K562 (cell line): ENCODE results near the gene HBP1. TPM values are rescaled to one million over a fixed set of nuclear protein-coding genes. Genes with fewer than 3 reads are reported as not detected.
"Not testable (repeated sequence)": the region's sequence is repeated elsewhere in the genome, so short reads cannot be mapped to it uniquely, and the experiment has no call there.

ENCODE experiments used
- ATAC-seq: fragments of 200-7000 bp; cut with Tn5 transposase; 3 replicates; pipeline ENCODE4 v1.9.1; 2020; ENCODE audit warnings: moderate library complexity
- BruUV-seq: library from RNA; stranded (reverse); fragments of 400-500 nt; replicated peaks from 2 replicates; lab custom pipeline; 2021; lab: Mats Ljungman, UMichigan
- CTCF ChIA-PET: fragments of 300-600 bp; formaldehyde crosslinking; extraction: SDS; loops from one replicate; lab custom pipeline; 2021; ENCODE audit warnings: low intra/inter-chr PET ratio; lab: Yijun Ruan, JAX
- POLR2A ChIA-PET: fragments of 300-600, 350-650 bp; sonication (Branson Sonifier 250); formaldehyde crosslinking; extraction: SDS; loops from one replicate; lab custom pipeline; 2021; ENCODE audit warnings: antibody characterized with exemption, inconsistent platforms; lab: Yijun Ruan, JAX
- DNase-seq, 4 experiments: peaks; one replicate each; pipeline versions ENCODE4 v3.0.0 to v3.0.0-alpha.2; 2011 to 2018; ENCODE audit warnings: low spot score in 3 of 4, mixed read lengths in 3 of 4; ENCODE audit errors: extremely low read depth in 1 of 4
- FAIRE-seq: peaks from 2 replicates; lab custom pipeline; 2011; peaks lifted over from hg19 to GRCh38; lab: Jason Lieb, UNC
- H2AFZ ChIP-seq: 2 replicates; pipeline ENCODE4 v1.6.0; 2011; ENCODE audit warnings: low read depth, low read length, control low read depth, inconsistent platforms
- H3K27ac ChIP-seq: fragments of 200-600 bp; 3 replicates; pipeline ENCODE4 v1.8.0; 2011; ENCODE audit warnings: low read depth, mild to moderate bottlenecking, control low read depth, inconsistent platforms, low read length, moderate library complexity, mixed read lengths; ENCODE audit errors: extremely low read depth
- H3K27me3 ChIP-seq, 2 experiments: fragments of 300-600 bp in 1 of 2; 2 replicates in 1 of 2; 3 replicates in 1 of 2; pipeline versions ENCODE4 v1.6.0 to v1.8.0; 2011; ENCODE audit warnings: inconsistent platforms in 2 of 2, low read length in 2 of 2, mild to moderate bottlenecking in 1 of 2, mixed read lengths in 1 of 2, moderate library complexity in 1 of 2; ENCODE audit not compliant: control insufficient read depth in 2 of 2, insufficient read depth in 2 of 2
- H3K36me3 ChIP-seq: fragments of 300-600 bp; 3 replicates; pipeline ENCODE4 v1.8.0; 2011; ENCODE audit warnings: mild to moderate bottlenecking, low read length, inconsistent platforms; ENCODE audit not compliant: control insufficient read depth, insufficient read depth
- H3K4me1 ChIP-seq, 2 experiments: fragments of 200-600 bp in 1 of 2; replicated peaks in 1 of 2; 2 replicates in 1 of 2; 3 replicates in 1 of 2; pipeline versions ENCODE4 v1.5.1 to v1.8.0; 2011; ENCODE audit warnings: inconsistent platforms in 2 of 2, low read length in 2 of 2, mild to moderate bottlenecking in 1 of 2, mixed read lengths in 1 of 2, moderate library complexity in 1 of 2; ENCODE audit not compliant: control insufficient read depth in 2 of 2, insufficient read depth in 2 of 2
- H3K4me2 ChIP-seq: 2 replicates; pipeline ENCODE4 v1.6.1; 2011; ENCODE audit warnings: low read length, control low read depth, inconsistent platforms, mixed read lengths; ENCODE audit not compliant: insufficient read depth
- H3K4me3 ChIP-seq: fragments of 200-600 bp; sonication (generic), shearing (Covaris generic); 2 replicates; pipeline ENCODE4 v1.5.1; 2016; ENCODE audit warnings: control low read depth, inconsistent platforms
- H3K79me2 ChIP-seq: fragments of 200-600 bp; 3 replicates; pipeline ENCODE4 v1.8.0; 2011; ENCODE audit warnings: low read length, inconsistent platforms; ENCODE audit not compliant: control insufficient read depth, insufficient read depth
- H3K9ac ChIP-seq, 2 experiments: 2 replicates each; pipeline versions ENCODE4 v1.6.0 to v1.6.1; 2011; ENCODE audit warnings: low read depth in 2 of 2, low read length in 2 of 2, control low read depth in 1 of 2, inconsistent platforms in 1 of 2, mild to moderate bottlenecking in 1 of 2, mixed read lengths in 1 of 2; ENCODE audit not compliant: insufficient read depth in 1 of 2
- H3K9me1 ChIP-seq: one replicate; pipeline ENCODE4 v1.6.0; 2011; ENCODE audit warnings: inconsistent platforms, mild to moderate bottlenecking, low read length, moderate library complexity; ENCODE audit not compliant: control insufficient read depth, insufficient read depth
- H3K9me3 ChIP-seq: replicated peaks from 2 replicates; pipeline ENCODE4 v1.5.1; 2011; ENCODE audit warnings: low read depth, low read length, inconsistent platforms; ENCODE audit not compliant: control insufficient read depth, insufficient read depth
- H4K20me1 ChIP-seq: replicated peaks from 2 replicates; pipeline ENCODE4 v1.6.1; 2011; ENCODE audit warnings: low read length, inconsistent platforms, mixed read lengths; ENCODE audit not compliant: control insufficient read depth, insufficient read depth
- CBFA2T3 ChIP-seq: fragments of 450-650 bp; IDR thresholded peaks from 2 replicates; pipeline ENCODE4 v1.6.1; 2017
- FOXA3 ChIP-seq, 2 experiments: fragments of 450-650 bp in 1 of 2; sonication (generic) in 1 of 2; formaldehyde crosslinking; IDR thresholded peaks in 1 of 2; conservative IDR thresholded peaks in 1 of 2; 2 replicates each; pipeline versions ENCODE4 v1.4.0 to v1.8.0; 2020 to 2022; ENCODE audit warnings: mild to moderate bottlenecking in 2 of 2, missing genetic modification reagents in 1 of 2
- JUNB ChIP-seq: fragments of 450-650 bp; formaldehyde crosslinking; conservative IDR thresholded peaks from 2 replicates; pipeline ENCODE4 v1.4.0; 2020; ENCODE audit warnings: mild to moderate bottlenecking
- TEAD4 ChIP-seq, 2 experiments: sonication (generic) in 1 of 2; formaldehyde crosslinking in 1 of 2; IDR thresholded peaks; 2 replicates each; pipeline versions ENCODE4 v1.6.1 to v1.8.0; 2012 to 2022; ENCODE audit warnings: borderline replicate concordance in 1 of 2, inconsistent platforms in 1 of 2, low read length in 1 of 2, mild to moderate bottlenecking in 1 of 2, missing genetic modification reagents in 1 of 2
- ZNF133 ChIP-seq: fragments of 250-450 bp; sonication (Bioruptor Pico); IDR thresholded peaks from 2 replicates; pipeline ENCODE4 v1.4.0; 2020; ENCODE audit warnings: mild to moderate bottlenecking
- ZNF146 ChIP-seq: IDR thresholded peaks from one replicate; pipeline ENCODE4 v1.6.1; 2018; ENCODE audit warnings: missing compliant biosample characterization; ENCODE audit not compliant: unreplicated experiment
- WGBS: fragments of 100-300 bp; shearing (Covaris generic); methylation state at CpG from one replicate; pipeline ENCODE4 v1.1.6; 2016; ENCODE audit warnings: low coverage, mixed read lengths; ENCODE audit not compliant: insufficient coverage; ENCODE audit errors: missing lambda C conversion rate; 5-methylcytosine and 5-hydroxymethylcytosine counted together
- in situ Hi-C: fragments of 300-500 bp; cut with MboI; formaldehyde crosslinking; loops from 4 replicates; pipeline ENCODE4 v1.15.0; 2018; ENCODE audit warnings: inconsistent platforms, mixed read lengths
- intact Hi-C: fragments of 100-400 bp; cut with micrococcal nuclease; formaldehyde crosslinking; loops from 2 replicates; pipeline ENCODE4 v1.14.2; 2022
- polyA plus RNA-seq, 8 experiments: library from polyadenylated mRNA; depleted of rRNA in 4 of 8; stranded (reverse) in 5 of 8; unstranded in 3 of 8; fragments of >200 nt; fragmentation: Nextera tagmentation in 2 of 8; fragmentation: Illumina TruSeq in 1 of 8; extraction: Ambion mirVana in 2 of 8; extraction: Trizol in 1 of 8; gene quantifications; 2 replicates each; pipeline versions ENCODE4 v1.2.1 to v1.2.3, GENCODE V29; 2011 to 2014; ENCODE audit warnings: inconsistent platforms in 1 of 8, missing spikeins in 1 of 8
- total RNA-seq, 7 experiments: library from RNA; depleted of rRNA in 6 of 7; stranded (reverse); fragments of >200 nt in 6 of 7; fragmentation: Illumina TruSeq in 2 of 7; extraction: Trizol in 2 of 7; gene quantifications; 2 replicates each; pipeline versions ENCODE4 v1.2.1 to v1.2.3, GENCODE V29; 2011 to 2021; ENCODE audit warnings: low replicate concordance in 1 of 7

Gene HBP1
- total and polyA plus RNA-seq, 9 of the 15 experiments (the other 6 are each of a cell fraction or from before 2014, with no cell fraction given), result 18.7 to 59.9 (median 27.0) TPM

DNA sequence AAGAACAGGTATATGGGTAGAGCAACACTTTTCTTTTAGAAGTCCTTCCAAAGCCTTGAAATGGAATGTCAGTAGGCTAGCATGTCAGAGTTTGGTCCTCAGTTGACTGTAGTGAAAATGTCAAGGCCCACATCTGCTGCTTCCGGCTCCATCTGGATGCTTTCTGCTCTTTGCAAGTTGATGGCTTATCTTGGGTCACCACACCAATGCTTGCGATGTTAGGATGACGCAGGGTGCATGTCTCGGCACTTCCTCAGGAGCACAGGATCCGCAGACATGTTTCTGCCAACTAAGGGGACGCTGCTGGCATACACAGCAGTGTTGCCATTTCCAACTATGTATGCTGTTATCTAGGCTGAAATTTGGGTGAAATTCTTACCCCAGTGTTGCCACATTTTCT lies 14.0 kb upstream of the HBP1 start:
- H3K79me2 ChIP-seq, result no peaks in the 10 kb centered on the region; the same call in 2 of the 3 replicates
- BruUV-seq, result no TSS peak
- H3K27ac ChIP-seq, result no peak overlapping the region
- in situ Hi-C loops, result no loop called here
- H3K9ac ChIP-seq, result no peak overlapping the region
- no peak overlapping the region for H2AFZ ChIP-seq
- H3K9me3 ChIP-seq, result no peaks in the 10 kb centered on the region
- FAIRE-seq, result no peak
- H3K4me1 ChIP-seq, result no peaks in the 10 kb centered on the region
- CTCF ChIA-PET, result no interaction called here
- H3K4me2 ChIP-seq, result no peak overlapping the region
- no peaks in the 10 kb centered on the region for H3K9me1 ChIP-seq
- DNase-seq, result peak in 1 of 4 experiments; percentile 33
- TF ChIP-seq ZNF133, result no peak
- no peak for TF ChIP-seq JUNB
- no peak for TF ChIP-seq TEAD4 (IDR thresholded peaks at IDR 0.05; ENCODE audit: low read length)
- 0 out of 2 replicates have a peak, but pooled peaks have one; percentile 39 for TF ChIP-seq TEAD4 (CRISPR knock-in tag; IDR thresholded peaks at IDR 0.05; ENCODE audit: borderline replicate concordance)
- TF ChIP-seq CBFA2T3, result peak; percentile 23; the same call in 1 of the 2 replicates
- 0 out of 4 replicates have a peak, but pooled peaks of 1 of the 2 experiments have one; percentile 21 for TF ChIP-seq FOXA3 (CRISPR knock-in tag; conservative IDR thresholded peaks at IDR 0.05 in 1 of 2, IDR thresholded peaks at IDR 0.05 in 1 of 2)
- POLR2A ChIA-PET, result no interaction called here
- H3K36me3 ChIP-seq, result peaks cover 83% of the 10 kb centered on the region
- no peak for ATAC-seq
- WGBS, result 93% methylated on average over 6 of the region's 6 CpGs
- no peaks in the 10 kb centered on the region for H4K20me1 ChIP-seq
- no peak overlapping the region for H3K4me3 ChIP-seq
- H3K27me3 ChIP-seq, result no peaks in the 10 kb centered on the region
- intact Hi-C loops, result no loop called here

DNA sequence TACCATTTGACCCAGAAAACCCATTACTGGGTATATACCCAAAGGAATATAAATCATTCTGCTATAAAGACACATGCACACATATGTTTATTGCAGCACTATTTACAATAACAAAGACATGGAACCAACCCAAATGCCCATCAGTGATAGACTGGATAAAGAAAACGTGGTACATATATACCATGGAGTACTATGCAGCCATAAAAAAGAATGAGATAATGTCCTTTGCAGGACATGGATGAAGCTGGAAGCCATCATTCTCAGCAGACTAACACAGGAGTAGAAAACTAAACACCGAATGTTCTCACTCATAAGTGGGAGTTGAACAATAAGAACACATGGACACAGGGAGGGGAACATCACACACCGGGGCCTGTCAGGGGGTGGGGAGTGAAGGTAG lies 13.1 kb upstream of the HBP1 start:
- DNase-seq, H3K27me3 ChIP-seq, H3K9me1 ChIP-seq, H4K20me1 ChIP-seq, ATAC-seq, BruUV-seq, intact Hi-C loops, H3K9me3 ChIP-seq, H2AFZ ChIP-seq, H3K4me1 ChIP-seq, in situ Hi-C loops, H3K4me3 ChIP-seq, FAIRE-seq, H3K27ac ChIP-seq, H3K4me2 ChIP-seq, H3K79me2 ChIP-seq, H3K9ac ChIP-seq, CTCF ChIA-PET: not testable (repeated sequence)
- POLR2A ChIA-PET, result interaction anchor here (1.8 kb wide), 1 partner anchor 11 kb away, joined by 3 read pairs; no protein-coding TSS in a partner anchor
- WGBS, result 92% methylated on average over 3 of the region's 3 CpGs
- peaks cover 92% of the 10 kb centered on the region for H3K36me3 ChIP-seq
- peak; percentile 88 for TF ChIP-seq ZNF146 (CRISPR knock-in tag)
